ENCODE results near the gene HAVCR1.
"Not testable (repeated sequence)": the region's sequence is repeated elsewhere in the genome, so short reads cannot be mapped to it uniquely, and the experiment has no call there.

The HAVCR1 gene

DNA sequence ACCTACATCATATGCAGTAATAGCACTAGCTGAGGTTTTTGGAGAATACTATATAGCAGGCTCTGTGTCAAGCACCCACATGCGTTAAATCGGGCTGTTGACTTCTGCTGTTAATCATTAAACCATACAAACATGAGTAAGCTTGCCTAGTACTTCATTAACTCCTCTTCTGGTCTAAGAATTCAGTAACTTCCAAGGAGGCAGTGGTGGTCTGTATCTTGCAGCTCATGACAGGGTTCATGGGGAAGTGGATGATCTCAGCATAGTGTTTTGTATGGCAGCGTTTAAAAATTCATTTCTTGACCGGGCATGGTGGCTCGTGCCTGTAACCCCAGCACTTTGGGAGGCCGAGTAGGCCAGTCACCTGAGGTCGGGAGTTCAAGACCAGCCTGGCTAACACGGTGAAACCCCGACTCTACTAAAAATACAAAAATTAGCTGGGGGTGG, at the start of gene HAVCR1:
TSS of gene HAVCR1 (minus strand) at position 24 of the 447 bp plus-strand sequence. CDS start 1,173 bp downstream, outside the sequence.
- no peak for DNase-seq

DNA sequence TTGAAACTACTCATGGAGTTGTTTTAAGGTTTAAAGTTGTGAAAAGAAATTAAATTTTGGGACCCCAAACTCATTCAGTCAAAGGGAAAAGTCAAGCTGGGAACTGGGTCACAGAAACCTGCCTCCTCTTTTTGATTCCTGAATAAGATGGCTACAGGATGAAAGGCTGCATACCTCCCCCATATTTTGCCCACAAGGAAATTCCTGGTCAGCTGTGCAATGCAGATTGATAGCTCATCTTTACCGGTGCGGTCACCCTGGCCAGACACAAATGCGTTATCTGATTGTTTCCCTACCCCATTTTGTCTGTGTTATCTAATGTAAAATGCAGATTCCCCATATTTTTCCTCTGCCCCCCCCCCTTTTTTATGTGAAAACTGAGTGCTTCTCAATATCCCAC, 48.6 kb upstream of the HAVCR1 start:
- DNase-seq, result no peak

DNA sequence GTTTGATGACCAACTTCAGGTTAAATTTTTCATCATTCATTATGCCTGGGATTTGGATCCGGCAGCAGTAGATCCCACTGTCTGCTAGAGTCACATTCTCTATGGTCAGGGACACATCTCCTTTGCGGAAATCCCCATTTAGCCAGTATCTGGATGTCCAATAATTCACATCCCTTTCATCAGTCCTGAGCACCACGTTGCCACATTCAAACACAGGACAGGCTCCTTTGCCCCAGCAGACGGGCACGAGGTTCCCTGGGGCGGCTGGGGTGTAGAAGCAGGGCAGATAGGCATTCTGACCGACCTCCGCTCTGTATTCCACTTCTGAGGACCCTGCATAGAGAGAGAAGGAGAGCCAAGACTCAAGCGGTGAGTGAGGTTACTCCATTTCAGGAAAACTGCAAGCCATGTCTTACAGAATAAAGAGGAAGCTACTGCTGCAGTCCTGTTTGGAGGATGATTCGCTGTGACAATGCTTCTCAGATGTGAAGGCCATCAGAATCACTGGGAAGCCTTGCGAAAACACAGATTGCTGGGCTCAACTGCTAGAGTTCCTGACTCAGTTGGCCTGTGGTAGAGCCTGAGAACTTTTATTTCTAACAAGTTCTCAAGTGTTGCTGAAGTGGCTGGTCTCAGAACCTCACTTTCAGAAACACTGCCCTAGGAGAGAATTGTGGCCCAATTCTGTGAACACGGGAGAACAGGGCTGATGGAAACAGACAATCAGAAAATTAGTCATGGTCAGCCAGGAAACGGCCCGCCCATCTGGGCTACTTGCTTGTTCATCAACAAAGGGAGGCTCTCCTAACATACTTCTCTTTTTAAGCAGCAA, 47.9 kb upstream of the HAVCR1 start:
- no peak for DNase-seq

DNA sequence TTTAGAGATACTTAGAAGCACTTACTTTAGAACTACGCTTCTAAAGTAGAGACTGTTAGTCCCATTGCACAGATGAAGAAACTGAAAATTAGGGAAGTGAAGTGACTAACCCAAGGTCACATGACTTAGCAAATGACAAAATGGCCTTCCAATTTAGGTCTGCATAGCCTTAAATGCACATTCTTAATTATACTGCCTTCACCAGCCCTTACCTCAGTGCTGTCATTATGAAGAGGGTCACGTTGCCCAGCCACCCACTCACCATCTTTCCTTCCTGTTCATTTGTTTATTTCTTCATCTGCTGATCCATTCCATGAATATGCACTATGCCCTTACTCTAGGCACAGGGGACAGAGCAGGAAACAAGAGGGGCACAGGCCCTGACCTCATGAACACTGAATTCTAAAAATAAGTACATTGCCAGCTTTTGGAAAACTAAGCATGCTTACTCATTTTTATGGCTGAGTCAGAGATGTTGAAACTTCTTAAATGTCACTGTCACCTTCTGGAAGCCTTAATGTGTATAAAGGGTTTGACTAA, 41.3 kb upstream of the HAVCR1 start:
- no peak for DNase-seq

DNA sequence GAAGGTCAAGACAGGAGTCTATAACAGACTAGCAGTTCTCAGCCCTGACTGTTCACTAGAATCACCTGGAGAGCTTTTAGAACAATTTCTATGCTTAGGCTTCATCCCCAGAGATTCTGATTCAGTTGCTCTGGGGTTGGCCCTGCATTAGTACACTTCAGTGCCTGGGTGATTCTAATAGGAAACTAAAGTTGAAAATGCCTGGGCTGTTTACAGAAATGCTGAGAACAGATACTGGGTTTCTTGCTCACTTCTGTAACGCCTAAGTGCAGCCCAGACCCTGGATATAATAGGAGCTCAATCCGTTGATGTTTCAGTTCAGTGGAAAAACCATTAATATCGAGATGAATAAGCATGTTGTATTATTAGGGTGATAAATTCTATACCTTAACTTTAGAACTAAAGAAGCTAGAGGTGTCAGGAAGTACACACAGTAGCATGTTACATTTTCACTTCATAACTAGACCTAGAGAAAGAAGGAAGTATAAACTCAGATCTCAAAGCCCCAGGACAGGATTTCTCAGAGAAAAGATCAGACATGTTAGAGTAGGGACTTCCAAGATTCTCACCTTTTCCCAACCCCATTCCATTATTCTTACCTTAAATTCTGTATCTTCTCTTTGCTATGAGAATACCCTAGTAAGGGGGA, 29.6 kb upstream of the HAVCR1 start:
- DNase-seq, result no peak

GRCh38 chr5:157086751-157087359, 27.9 kb upstream of the HAVCR1 start:
- DNase-seq, result no peak

DNA sequence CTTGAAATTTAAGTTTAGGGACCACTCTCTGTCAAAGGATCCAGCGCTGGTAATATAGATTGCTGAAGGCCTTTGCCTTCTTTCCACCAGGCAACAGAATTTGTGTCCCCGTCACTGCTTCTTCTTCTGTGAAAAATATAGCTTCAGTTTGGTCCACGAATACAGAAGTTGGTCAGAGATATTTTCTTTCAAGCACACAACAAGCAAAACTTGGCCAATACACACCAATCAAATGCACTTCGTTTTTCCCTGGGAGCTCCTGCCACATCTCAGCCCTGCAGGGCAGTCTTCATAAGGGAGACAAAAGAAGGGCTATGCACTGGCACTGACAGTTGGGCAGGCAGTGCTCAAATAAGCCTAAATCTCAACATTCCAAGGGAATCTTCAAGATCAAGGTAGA, 27.0 kb upstream of the HAVCR1 start:
- DNase-seq, result no peak

- DNase-seq, result no peak
These were observed 21.4 kb upstream of the HAVCR1 start for GRCh38 chr5:157080286-157080685.

- DNase-seq, result no peak
These were observed 17.6 kb upstream of the HAVCR1 start for GRCh38 chr5:157076558-157076957.

DNA sequence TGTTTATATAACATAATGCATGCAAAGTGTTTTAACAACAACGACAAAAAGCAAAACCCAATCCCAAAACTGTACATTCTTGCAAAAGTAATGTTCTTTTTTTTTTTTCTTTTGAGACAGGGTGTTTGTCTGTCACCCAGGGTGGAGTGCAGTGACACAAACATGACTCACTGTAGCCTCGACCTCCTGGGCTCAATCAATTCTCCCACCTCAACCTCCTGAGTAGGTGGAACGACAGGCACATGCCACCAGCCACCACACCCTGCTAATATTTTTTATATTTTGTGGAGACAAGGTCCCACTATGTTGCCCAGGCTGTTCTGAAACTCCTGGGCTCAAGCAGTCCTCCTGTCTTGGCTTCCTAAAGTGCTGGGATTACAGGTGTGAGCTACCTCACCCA, 13.6 kb upstream of the HAVCR1 start:
- no peak for DNase-seq

- no peak for DNase-seq
These were observed 11.0 kb upstream of the HAVCR1 start for GRCh38 chr5:157069949-157070348.

GRCh38 chr5:157068785-157069184, 9.9 kb upstream of the HAVCR1 start:
- DNase-seq, result no peak

GRCh38 chr5:157068339-157068738, 9.4 kb upstream of the HAVCR1 start:
- DNase-seq, result no peak

DNA sequence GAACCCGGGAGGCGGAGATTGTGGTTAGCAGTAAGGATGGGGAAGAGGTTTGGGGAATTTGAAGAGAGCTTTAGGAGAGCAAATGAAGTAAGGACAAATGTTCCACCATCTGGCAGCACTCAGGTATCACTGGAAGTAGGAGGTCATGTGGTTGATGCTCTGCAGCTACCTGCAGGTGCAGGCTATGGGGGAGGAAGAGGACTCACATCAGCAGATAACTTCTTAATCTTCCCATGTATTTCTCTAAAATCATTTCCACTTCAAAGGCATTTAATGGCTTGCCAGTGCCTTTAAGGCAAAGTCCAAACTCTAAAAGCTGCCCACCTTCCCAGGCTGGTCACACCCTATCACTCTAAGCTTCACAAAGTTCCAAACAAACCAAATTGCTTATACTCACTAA, 8.1 kb upstream of the HAVCR1 start:
- DNase-seq, result no peak

- DNase-seq, result no peak
These were observed 7.2 kb upstream of the HAVCR1 start for GRCh38 chr5:157066080-157066479.

GRCh38 chr5:157063776-157064430, 5.0 kb upstream of the HAVCR1 start:
- DNase-seq, result no peak

- no peak for DNase-seq
These were observed 975 bp upstream of the HAVCR1 start for GRCh38 chr5:157059891-157060290.

DNA sequence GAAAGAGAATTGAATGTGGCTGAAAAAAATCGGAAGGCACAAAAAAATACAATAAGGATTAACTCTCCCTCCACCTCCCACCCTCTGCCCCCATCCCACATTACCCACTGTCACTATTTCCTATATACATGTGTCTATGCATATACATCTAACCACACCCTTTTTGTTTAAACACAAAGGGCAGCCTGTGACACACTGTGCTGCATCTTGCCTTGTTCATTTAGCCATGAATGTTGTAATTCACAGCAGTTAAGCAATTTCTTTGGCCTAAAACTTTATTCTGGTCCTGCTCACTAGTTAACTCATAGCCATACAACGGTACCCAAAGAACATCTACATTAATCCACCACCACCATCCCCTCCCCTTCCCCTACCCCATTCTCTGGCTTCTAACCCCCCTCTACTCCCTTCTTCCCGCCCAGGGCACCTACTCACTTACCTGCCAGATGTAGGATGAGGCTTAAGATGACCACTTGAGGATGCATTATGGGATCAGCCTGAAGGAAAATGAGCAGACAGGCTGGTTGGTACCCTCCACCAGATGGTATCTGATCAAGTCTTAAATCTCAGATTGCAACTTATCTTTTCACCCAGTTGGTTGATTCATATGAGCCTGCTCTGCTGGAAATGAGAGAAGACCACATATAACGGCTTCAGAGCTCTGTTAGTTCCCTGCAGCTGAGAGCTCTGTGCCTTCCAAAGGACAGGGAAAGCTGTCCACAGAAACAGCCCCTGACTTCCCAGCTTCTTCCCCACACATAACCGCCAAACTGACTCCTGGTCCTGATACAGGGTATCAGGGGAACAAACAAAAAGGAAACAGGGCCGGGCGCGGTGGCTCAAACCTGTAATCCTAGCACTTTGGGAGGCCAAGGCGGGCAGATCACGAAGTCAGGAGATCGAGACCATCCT, 1.2 kb downstream of the HAVCR1 start:
- no peak for DNase-seq

GRCh38 chr5:157056848-157057247, 2.1 kb downstream of the HAVCR1 start:
- not testable (repeated sequence) for DNase-seq

- DNase-seq, result no peak
These were observed 7.2 kb downstream of the HAVCR1 start for GRCh38 chr5:157051604-157052245.

- DNase-seq, result no peak
These were observed 8.9 kb downstream of the HAVCR1 start for GRCh38 chr5:157050050-157050449.

Data from NCI-H526 (cell line).